HEK293 (cell line): ENCODE measurements around the gene RTF2.

ENCODE experiments used
- CTCF ChIA-PET: fragments of 350-600 bp; formaldehyde crosslinking; extraction: SDS; loops from one replicate; lab custom pipeline; 2021; ENCODE audit warnings: antibody characterized with exemption; lab: Yijun Ruan, JAX
- POLR2A ChIA-PET: fragments of 300-600 bp; formaldehyde crosslinking; extraction: SDS; loops from one replicate; lab custom pipeline; 2020; ENCODE audit warnings: antibody characterized with exemption, inconsistent platforms; lab: Yijun Ruan, JAX
- H3K27ac ChIP-seq: fragments of 200-500 bp; sonication (Bioruptor generic); 2 replicates; pipeline ENCODE4 v1.5.1; 2014; ENCODE audit warnings: low read depth, low read length, control low read depth, inconsistent platforms; ENCODE audit errors: extremely low read depth
- H3K36me3 ChIP-seq, 2 experiments: fragments of 200-500 bp in 1 of 2; sonication (Bioruptor generic) in 1 of 2; 1 replicate in 1 of 2; 2 replicates in 1 of 2; pipeline ENCODE4 v1.5.1; 2014 to 2017; ENCODE audit warnings: inconsistent platforms in 2 of 2, low read length in 2 of 2; ENCODE audit not compliant: control insufficient read depth in 2 of 2, insufficient read depth in 1 of 2
- H3K4me1 ChIP-seq: fragments of 200-500 bp; sonication (Bioruptor generic); 2 replicates; pipeline ENCODE4 v1.5.1; 2014; ENCODE audit warnings: mild to moderate bottlenecking, low read length, inconsistent platforms; ENCODE audit not compliant: control insufficient read depth, insufficient read depth
- H3K4me3 ChIP-seq: 2 replicates; pipeline ENCODE4 v1.5.1; 2011; ENCODE audit warnings: low read depth, mild to moderate bottlenecking, control low read depth, low read length, moderate library complexity
- H3K9me3 ChIP-seq: fragments of 200-500 bp; sonication (Bioruptor generic); 2 replicates; pipeline ENCODE4 v1.5.1; 2014; ENCODE audit warnings: low read depth, low read length, inconsistent platforms; ENCODE audit not compliant: control insufficient read depth, insufficient read depth
- CTCF ChIP-seq: fragments of 450-650 bp; formaldehyde crosslinking; IDR thresholded peaks from 2 replicates; pipeline ENCODE4 v1.5.1; 2016; ENCODE audit warnings: missing biosample characterization, missing genetic modification characterization
- ELK4 ChIP-seq: IDR thresholded peaks from 2 replicates; pipeline ENCODE4 v1.6.1; 2011; ENCODE audit warnings: mild to moderate bottlenecking, low read depth, low read length, borderline replicate concordance
- HOXA7 ChIP-seq: sonication (generic); formaldehyde crosslinking; IDR thresholded peaks from 2 replicates; pipeline ENCODE4 v1.8.1; 2022; ENCODE audit warnings: missing genetic modification reagents, borderline replicate concordance
- KLF17 ChIP-seq: fragments of 450-650 bp; formaldehyde crosslinking; IDR thresholded peaks from 2 replicates; pipeline ENCODE4 v1.5.1; 2016; ENCODE audit warnings: missing biosample characterization, missing genetic modification characterization
- OVOL3 ChIP-seq: fragments of 450-650 bp; formaldehyde crosslinking; IDR thresholded peaks from 2 replicates; pipeline ENCODE4 v1.5.1; 2016; ENCODE audit warnings: missing biosample characterization, missing genetic modification characterization
- PRDM1 ChIP-seq: fragments of 450-650 bp; formaldehyde crosslinking; IDR thresholded peaks from 2 replicates; pipeline ENCODE4; 2016; ENCODE audit warnings: missing biosample characterization, missing genetic modification characterization
- YY2 ChIP-seq: fragments of 450-650 bp; formaldehyde crosslinking; IDR thresholded peaks from 2 replicates; pipeline ENCODE4 v1.5.1; 2016; ENCODE audit warnings: missing biosample characterization, missing genetic modification characterization
- ZBTB1 ChIP-seq: fragments of 450-650 bp; formaldehyde crosslinking; IDR thresholded peaks from 2 replicates; pipeline ENCODE4 v1.5.1; 2016; ENCODE audit warnings: missing biosample characterization, missing genetic modification characterization
- ZIC2 ChIP-seq: fragments of 450-650 bp; formaldehyde crosslinking; IDR thresholded peaks from 2 replicates; pipeline ENCODE4 v1.5.1; 2016; ENCODE audit warnings: missing biosample characterization, missing genetic modification characterization
- ZNF174 ChIP-seq: fragments of 450-650 bp; formaldehyde crosslinking; IDR thresholded peaks from 2 replicates; pipeline ENCODE4 v1.5.0; 2017; ENCODE audit warnings: missing biosample characterization, mild to moderate bottlenecking, missing genetic modification characterization
- ZNF18 ChIP-seq: fragments of 450-650 bp; formaldehyde crosslinking; IDR thresholded peaks from 2 replicates; pipeline ENCODE4 v1.5.1; 2016; ENCODE audit warnings: missing biosample characterization, missing genetic modification characterization
- ZNF19 ChIP-seq: fragments of 450-650 bp; formaldehyde crosslinking; IDR thresholded peaks from 2 replicates; pipeline ENCODE4; 2016; ENCODE audit warnings: missing biosample characterization, missing genetic modification characterization, low read depth
- ZNF23 ChIP-seq: fragments of 450-650 bp; formaldehyde crosslinking; IDR thresholded peaks from 2 replicates; pipeline ENCODE4 v1.5.1; 2016; ENCODE audit warnings: missing biosample characterization, missing genetic modification characterization, borderline replicate concordance
- ZNF335 ChIP-seq: fragments of 450-650 bp; formaldehyde crosslinking; conservative IDR thresholded peaks from 2 replicates; pipeline ENCODE4 v1.5.1; 2016; ENCODE audit warnings: missing biosample characterization, missing genetic modification characterization
- ZNF501 ChIP-seq: fragments of 450-650 bp; formaldehyde crosslinking; IDR thresholded peaks from 2 replicates; pipeline ENCODE4 v1.5.1; 2016; ENCODE audit warnings: missing biosample characterization, missing genetic modification characterization
- ZNF701 ChIP-seq: fragments of 450-650 bp; formaldehyde crosslinking; IDR thresholded peaks from 2 replicates; pipeline ENCODE4 v1.5.1; 2016; ENCODE audit warnings: missing biosample characterization, missing genetic modification characterization
- TF ChIP-seq, protein P1 (sequence below): fragments of 450-650 bp; formaldehyde crosslinking; IDR thresholded peaks from 2 replicates; pipeline ENCODE4 v1.5.1; 2016; ENCODE audit warnings: missing biosample characterization, missing genetic modification characterization

The RTF2 gene

DNA sequence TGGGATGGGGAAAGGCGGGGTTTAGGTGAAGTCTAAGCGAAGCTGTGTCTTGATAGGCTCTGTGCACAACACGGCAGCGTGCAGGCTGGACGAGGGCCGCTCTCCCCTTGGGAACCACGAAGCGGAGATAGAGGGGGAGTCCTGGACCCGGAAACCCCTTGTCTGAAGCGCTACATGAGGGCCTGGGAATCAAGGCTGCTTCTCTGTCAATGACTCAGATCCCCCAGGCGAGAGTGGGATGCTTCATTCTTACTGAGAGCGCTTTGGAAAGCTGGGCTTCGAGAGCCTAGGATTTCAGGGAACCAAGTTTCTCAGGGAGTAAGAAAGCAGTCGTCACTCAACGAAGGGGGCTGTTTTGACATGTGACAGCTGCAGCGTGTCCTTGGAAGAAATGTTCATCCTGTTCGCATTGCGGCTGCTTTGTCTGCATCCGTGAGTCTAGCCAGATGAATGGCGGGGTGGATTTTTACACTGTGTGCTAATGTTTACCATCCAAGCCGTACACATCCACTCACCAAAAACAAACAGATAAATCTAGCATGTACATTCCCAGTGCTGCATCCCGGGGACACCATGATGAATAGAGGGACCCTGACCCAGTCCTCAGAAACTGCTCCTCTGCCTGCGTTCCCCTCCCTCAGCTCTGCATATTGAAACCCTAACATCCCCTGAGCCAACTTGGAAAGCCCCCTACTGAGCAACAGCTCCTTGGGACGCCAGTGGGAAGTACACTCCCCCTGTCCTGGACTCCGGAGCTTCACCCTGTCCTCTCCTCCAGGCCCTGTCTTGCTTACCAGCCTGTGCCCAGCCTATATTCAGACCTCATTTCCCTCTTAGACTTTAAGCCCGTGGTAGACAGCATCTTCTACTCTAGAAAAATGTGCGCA is 24.5 kb upstream of the RTF2 start (continued):
- TF ChIP-seq, protein P1, sequence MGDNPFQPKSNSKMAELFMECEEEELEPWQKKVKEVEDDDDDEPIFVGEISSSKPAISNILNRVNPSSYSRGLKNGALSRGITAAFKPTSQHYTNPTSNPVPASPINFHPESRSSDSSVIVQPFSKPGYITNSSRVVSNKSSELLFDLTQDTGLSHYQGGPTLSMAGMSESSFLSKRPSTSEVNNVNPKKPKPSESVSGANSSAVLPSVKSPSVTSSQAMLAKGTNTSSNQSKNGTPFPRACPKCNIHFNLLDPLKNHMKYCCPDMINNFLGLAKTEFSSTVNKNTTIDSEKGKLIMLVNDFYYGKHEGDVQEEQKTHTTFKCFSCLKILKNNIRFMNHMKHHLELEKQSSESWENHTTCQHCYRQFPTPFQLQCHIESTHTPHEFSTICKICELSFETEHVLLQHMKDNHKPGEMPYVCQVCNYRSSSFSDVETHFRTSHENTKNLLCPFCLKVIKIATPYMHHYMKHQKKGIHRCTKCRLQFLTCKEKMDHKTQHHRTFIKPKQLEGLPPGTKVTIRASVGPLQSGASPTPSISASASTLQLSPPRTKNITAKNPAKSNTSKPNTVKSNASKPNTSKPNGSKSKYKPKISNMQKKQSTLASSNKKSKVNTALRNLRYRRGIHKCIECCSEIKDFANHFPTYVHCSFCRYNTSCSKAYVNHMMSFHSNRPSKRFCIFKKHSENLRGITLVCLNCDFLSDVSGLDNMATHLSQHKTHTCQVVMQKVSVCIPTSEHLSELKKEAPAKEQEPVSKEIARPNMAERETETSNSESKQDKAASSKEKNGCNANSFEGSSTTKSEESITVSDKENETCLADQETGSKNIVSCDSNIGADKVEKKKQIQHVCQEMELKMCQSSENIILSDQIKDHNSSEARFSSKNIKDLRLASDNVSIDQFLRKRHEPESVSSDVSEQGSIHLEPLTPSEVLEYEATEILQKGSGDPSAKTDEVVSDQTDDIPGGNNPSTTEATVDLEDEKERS (tag by site-specific recombination) = no peak

DNA sequence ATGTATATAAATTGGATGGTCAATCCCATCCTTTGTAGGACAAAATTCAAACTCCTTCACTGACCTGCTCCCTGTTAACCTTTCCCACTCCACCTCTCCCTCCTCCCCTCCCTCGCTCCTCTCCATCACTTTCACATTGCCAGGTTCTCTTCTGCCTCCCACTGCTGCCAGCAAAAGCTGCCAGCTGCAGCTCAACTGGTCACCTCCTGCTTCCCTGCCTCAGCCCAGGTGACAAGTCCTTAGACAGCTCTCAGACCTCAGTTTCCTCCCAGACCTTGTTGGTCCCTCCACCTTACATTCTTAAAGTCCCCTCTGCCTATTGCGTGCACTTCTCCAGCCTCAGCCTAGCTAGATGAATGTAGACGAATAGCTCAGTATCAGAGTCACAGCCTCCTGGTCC is 23.3 kb upstream of the RTF2 start:
- Histone ChIP-seq H3K36me3 (no peaks in the 10 kb centered on the region), H3K4me1 (no peaks in the 10 kb centered on the region), H3K4me3 (no peak overlapping the region), H3K27ac (no peak overlapping the region), H3K9me3 (no peaks in the 10 kb centered on the region)
- ChIA-PET POLR2A (no interaction called here), CTCF (interaction anchor here (0.6 kb wide), 1 partner anchor 22 kb away, joined by 3 read pairs; no protein-coding TSS in a partner anchor)
- TF ChIP-seq ZNF23 = no peak
- no peak for TF ChIP-seq YY2 (tag by site-specific recombination)
- TF ChIP-seq ZNF501 (tag by site-specific recombination) = no peak
- TF ChIP-seq ZNF335 = no peak

GRCh38 chr20:56445540-56445939 is 22.9 kb upstream of the RTF2 start:
- no peak overlapping the region for H3K4me3 ChIP-seq
- POLR2A ChIA-PET = no interaction called here
- no peaks in the 10 kb centered on the region for H3K4me1 ChIP-seq
- CTCF ChIA-PET = no interaction called here
- H3K27ac ChIP-seq = no peak overlapping the region
- H3K36me3 ChIP-seq = no peaks in the 10 kb centered on the region
- no peak for TF ChIP-seq OVOL3
- TF ChIP-seq ZNF701 (tag by site-specific recombination) = no peak
- no peak for TF ChIP-seq ZNF174 (tag by site-specific recombination)
- no peak for TF ChIP-seq CTCF (tag by site-specific recombination)
- TF ChIP-seq ZNF18 (tag by site-specific recombination) = no peak
- TF ChIP-seq ZNF19 (tag by site-specific recombination) = no peak
- H3K9me3 ChIP-seq = no peaks in the 10 kb centered on the region

GRCh38 chr20:56447227-56447626 is 21.2 kb upstream of the RTF2 start:
- Histone ChIP-seq H3K36me3 (no peaks in the 10 kb centered on the region), H3K4me1 (no peaks in the 10 kb centered on the region), H3K27ac (no peak overlapping the region), H3K9me3 (no peaks in the 10 kb centered on the region), H3K4me3 (no peak overlapping the region)
- ChIA-PET POLR2A (interaction anchor here (0.7 to 1.0 kb wide), 2 partner anchors 39 to 55 kb away, joined by 3 read pairs; partner anchors contain the start of genes AURKA and CSTF1), CTCF (interaction anchor here (0.7 kb wide), 1 partner anchor 49 kb away, joined by 5 read pairs; no protein-coding TSS in a partner anchor)
- TF ChIP-seq HOXA7 (CRISPR knock-in tag) = no peak
- peak; percentile 79 for TF ChIP-seq ZIC2 (tag by site-specific recombination)
- TF ChIP-seq PRDM1 = no peak
- no peak for TF ChIP-seq KLF17
- no peak for TF ChIP-seq ELK4
- TF ChIP-seq ZBTB1 (tag by site-specific recombination) = no peak
- TF ChIP-seq, all 188 proteins: peak for 1
